Gastroesophageal sphincter (tissue), 3 donors: ENCODE results near the gene DMD.

Experiments
- CTCF ChIP-seq, 4 experiments: fragments of 200-600 bp in 2 of 4; fragments of 450-650 bp in 2 of 4; sonication (generic) in 1 of 4; IDR thresholded peaks; one replicate each; pipeline ENCODE4 v1.5.1; 2017 to 2019; ENCODE audit warnings: antibody characterized with exemption in 4 of 4, mild to moderate bottlenecking in 2 of 4, moderate library complexity in 2 of 4
- EP300 ChIP-seq: sonication (generic); formaldehyde crosslinking; IDR thresholded peaks from one replicate; pipeline ENCODE4 v1.6.1; 2017; ENCODE audit warnings: antibody characterized with exemption, mild to moderate bottlenecking
- POLR2AphosphoS5 ChIP-seq: sonication (generic); formaldehyde crosslinking; IDR thresholded peaks from one replicate; pipeline ENCODE4 v1.6.1; 2017; ENCODE audit warnings: antibody characterized with exemption

GRCh38 chrX:31333165-31333831 lies 1878.1 kb downstream of the DMD start:
- TF ChIP-seq CTCF (IDR thresholded peaks at IDR 0.05) (no peak), POLR2AphosphoS5 (no peak), EP300 (no peak)
